CD4-positive, alpha-beta T cell treated with Interleukin-10 for 1 hour (primary cell): ENCODE results near the gene ROBO1.

Experiments
- DNase-seq: peaks from one replicate; pipeline ENCODE4 v3.0.0-alpha.2; 2020

ROBO1 gene

GRCh38 chr3:79297245-79297960, 470.4 kb downstream of the ROBO1 start:
- DNase-seq = no peak

- DNase-seq = no peak
Measured at GRCh38 chr3:79286882-79287281, 480.9 kb downstream of the ROBO1 start.

DNA sequence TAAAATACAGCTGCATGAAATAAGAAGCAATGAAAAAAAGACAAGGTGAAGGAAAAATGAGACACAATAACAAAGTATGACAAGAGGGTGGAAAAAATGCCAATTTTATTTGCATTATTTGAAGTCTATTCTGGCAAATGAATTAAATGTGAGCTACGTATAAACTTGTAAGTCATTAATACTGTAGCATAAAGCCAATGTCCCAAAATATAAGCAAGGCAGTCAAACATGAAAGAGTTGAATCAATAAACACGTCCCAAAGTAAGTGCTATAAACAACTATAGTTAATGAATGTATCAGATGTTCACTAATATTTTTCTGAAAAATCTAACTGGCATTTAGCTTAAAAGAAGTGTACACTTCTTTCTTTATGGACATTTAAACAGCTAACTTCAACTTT, 481.9 kb downstream of the ROBO1 start:
- no peak for DNase-seq

DNA sequence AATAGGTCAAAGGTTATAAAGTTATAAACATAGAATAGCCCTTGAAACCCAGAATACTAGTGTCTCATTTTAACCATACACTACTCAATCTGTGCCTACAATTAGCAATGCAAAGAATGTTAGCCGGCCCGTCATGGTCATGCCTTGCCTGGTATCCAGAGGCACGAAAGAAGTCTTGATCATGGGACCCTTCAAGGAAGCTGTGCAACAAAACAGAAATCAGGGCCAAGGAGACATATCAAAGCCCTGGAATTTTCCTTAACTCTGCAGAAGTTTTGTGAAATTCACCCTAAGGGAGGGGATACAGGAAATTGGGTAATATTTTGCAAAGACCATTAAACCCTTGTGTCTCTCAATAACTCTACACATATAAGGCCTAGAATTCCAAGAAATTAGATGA, 482.4 kb downstream of the ROBO1 start:
- DNase-seq = no peak

GRCh38 chr3:79284781-79285180, 483.0 kb downstream of the ROBO1 start:
- DNase-seq = no peak

DNA sequence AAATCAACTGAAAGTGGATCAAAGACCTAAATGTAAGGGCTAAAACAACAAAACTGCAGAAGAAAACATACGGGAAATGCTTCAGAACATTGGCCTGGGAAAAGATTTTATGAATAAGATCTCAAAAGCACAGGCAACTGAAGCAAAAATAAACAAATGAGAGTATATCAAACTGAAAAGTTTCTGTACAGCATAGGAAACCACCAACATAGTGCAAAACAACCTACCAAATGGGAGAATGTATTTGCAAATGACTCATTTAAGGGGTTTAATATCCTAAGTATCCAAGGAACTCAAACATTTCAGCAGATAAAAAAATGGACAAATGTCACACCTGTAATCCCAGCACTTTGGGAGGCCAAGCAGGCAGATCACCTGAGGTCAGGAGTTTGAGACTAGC, 489.1 kb downstream of the ROBO1 start:
- no peak for DNase-seq

DNA sequence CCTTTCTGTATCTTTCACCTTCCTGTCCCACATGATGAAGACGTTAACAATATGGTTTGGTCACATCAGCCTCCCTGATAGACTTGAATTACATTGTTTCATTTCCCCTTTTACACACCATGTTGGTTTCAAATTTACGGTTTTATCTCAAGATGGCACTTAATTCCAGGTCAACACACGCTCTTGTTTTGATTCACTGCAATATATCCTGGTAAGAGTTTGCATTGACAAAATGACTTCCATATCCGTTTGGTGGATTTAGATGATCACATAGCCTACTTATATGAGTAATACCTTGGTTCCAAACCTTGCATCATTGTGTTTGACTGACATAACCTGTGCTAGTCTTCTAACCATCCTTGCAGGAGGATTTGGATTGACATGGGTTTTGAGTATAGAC, 499.4 kb downstream of the ROBO1 start:
- DNase-seq = no peak

DNA sequence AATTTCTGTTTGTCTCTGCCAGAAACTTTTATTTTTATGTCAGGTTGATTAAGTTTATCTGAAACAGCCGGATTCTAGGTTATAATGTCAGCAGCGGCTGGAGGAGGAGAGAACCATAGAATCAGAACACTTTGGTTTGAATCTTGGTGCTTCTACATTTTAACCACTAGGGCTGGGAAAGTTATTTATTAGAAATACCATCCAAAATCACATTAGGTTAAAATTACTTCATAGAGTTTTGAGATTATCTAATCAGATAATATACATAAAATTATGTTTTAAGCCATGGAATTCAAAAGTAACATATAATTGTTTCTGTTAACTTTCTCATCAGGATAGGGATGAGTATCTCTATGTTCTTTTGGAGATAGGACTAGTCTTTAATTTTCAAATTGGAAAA, 502.9 kb downstream of the ROBO1 start:
- no peak for DNase-seq

DNA sequence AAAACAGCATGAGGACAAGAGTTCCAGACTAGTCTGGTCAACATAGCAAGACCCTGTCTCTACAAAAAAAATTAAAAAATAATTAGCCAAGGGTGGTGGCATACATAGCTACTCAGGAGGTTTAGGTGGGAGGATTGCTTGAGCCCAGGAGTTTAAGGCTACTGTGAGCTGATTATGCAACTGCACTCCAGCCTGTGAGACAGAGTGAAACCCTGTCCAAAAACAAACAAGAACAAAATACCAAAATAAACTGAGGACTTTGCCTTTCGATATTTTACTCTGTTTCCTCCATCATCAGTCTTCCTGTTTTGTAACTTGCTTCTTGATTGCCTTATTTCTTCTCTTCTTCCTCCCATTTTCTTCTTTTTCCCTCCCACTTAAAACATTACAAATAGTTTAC, 504.4 kb downstream of the ROBO1 start:
- no peak for DNase-seq

- DNase-seq = no peak
Measured at GRCh38 chr3:79258479-79258878, 509.3 kb downstream of the ROBO1 start.

DNA sequence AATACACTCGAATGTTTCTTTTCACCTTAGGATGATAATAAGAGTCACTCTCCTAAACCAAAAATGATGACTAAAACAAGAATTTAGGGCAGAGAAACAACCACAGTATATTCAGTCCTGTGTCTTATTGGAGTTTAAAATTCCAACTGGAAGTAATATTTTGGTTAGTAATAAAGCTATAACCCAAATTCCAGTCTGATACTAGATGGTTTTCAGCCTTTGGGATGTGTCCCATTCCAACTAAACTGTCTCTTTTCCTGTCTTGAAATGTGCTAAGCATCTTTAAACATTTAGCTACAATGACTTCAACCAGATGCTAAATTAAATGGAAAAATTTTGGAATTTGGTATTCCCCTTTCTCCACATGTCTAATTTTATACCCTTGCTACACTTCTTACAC, 510.0 kb downstream of the ROBO1 start:
- no peak for DNase-seq

- DNase-seq = no peak
Measured at GRCh38 chr3:79255702-79256101, 512.1 kb downstream of the ROBO1 start.

DNA sequence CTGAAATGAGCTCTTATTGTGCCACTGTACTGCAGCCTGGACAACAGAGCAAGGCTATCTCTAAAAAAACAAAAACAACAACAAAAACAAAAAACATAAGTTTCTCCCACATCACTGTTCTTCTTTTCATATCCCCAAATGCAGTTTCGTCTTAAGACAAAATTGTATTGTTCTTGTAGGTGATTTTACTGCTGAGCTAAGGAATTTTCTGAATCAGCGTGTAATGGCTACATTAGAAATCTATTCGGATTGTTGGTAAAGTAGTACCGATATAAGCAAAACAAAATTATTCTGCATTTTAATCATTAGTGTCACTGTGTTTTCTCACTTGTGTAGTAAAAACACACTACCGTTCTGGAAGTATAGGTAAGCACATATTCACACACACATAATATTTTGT, 512.5 kb downstream of the ROBO1 start:
- DNase-seq = no peak

GRCh38 chr3:79253704-79254103, 514.1 kb downstream of the ROBO1 start:
- DNase-seq = no peak

GRCh38 chr3:79253271-79253670, 514.5 kb downstream of the ROBO1 start:
- no peak for DNase-seq

DNA sequence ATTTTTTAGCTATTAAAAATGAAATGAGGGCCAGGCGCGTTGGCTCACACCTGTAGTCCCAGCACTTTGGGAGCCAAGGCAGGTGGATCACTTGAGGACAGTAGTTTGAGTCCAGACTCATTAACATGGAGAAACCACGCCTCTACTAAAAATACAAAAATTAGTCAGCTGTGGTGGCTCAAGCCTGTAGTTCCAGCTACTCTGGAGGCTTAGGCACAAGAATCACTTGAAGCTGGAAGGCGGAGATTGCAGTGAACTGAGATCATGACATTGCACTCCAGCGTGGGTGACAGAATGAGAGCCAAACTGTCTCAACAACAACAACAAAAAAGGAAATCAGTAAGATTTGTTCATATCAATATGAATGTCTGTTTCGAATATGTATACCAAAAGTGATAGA, 517.1 kb downstream of the ROBO1 start:
- DNase-seq = no peak

- no peak for DNase-seq
Measured at GRCh38 chr3:79249701-79250100, 518.1 kb downstream of the ROBO1 start.

- no peak for DNase-seq
Measured at GRCh38 chr3:79247725-79248043, 520.1 kb downstream of the ROBO1 start.

GRCh38 chr3:79246875-79247724, 520.7 kb downstream of the ROBO1 start:
- DNase-seq = no peak

DNA sequence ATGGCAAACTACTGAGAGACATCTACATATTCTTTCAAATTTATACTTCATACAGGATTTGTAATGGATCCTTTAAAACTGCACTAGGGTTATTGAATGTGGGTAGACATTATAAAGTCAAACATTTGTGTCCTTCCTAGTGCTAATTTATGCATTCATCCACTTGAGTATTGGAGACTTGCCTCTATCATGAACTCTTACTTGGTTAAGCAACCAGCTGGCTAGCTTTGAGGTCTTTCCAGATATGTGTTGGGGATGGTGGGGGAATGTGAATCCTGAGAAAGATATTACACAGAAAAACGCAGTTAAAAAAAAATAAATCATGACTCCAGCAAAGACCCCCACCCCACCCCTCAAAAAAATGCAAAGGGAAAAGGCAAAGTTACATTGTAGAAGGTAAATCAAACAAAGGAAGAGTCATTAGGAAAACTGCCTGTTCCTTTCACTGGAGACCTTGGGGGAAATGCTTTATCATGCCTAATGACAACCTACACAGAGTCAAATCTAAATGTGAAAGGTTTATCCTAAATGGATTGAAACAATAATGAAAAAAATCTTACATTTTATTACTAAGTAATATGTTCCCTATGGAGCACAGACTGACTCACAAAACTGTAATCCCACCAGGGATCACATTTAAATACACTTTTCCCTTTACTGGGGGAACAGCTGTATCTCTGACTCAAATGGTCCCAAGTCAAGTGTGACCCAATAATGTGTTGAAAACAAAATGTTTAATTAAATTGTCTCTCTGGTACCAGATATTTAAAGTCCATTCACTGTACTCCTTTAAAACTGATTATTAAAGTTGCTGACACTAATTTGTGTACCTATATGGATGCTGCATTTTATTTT, 522.3 kb downstream of the ROBO1 start:
- no peak for DNase-seq

DNA sequence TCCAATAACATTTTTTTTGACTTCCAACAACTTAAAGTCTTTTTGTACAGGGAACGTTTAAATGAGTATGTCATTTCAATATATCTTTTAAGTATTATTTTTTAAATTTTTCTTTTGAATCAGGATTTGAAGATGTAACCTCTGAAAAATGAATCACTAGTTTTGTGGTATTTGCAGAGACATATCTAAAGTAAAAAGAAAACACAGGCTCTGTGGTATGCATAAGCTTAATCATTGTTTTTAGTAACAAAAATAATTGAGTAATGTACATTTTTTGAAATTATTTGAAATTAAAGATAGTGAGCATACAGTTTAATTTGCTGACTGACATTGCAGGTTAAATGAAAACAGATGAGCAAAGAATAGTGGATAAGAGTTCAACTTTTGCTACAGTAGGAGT, 531.3 kb downstream of the ROBO1 start:
- no peak for DNase-seq

- no peak for DNase-seq
Measured at GRCh38 chr3:79233431-79234060, 534.3 kb downstream of the ROBO1 start.

DNA sequence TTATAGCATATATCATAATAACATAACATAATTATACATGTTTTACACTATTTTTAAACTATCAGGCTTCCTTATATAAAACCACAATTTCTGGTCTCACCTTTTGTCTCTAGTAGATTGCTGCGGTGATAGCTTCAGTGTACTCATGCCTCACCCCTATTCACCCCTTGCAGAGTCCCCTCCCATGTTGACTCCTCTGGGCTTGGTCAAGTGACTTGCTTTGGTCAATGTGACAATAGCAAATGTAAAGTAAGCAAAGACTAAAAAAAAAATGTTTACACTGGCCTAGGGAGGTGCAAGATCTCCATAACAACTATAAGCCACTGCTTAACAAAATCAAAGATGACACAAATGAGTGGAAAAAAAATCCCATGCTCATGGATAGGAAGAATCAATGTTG, 537.5 kb downstream of the ROBO1 start:
- no peak for DNase-seq
